ENCODE results near the gene CLSTN2.

CLSTN2 gene

GRCh38 chr3:140470211-140470610, 535.2 kb downstream of the CLSTN2 start:
- CTCF ChIA-PET = no interaction called here

GRCh38 chr3:140470962-140471361, 536.0 kb downstream of the CLSTN2 start:
- CTCF ChIA-PET = no interaction called here
- TF ChIP-seq ZNF501 (tag by site-specific recombination; IDR thresholded peaks at IDR 0.05) = no peak
- TF ChIP-seq ZSCAN23 (tag by site-specific recombination; IDR thresholded peaks at IDR 0.05) = no peak
- no peak for TF ChIP-seq WT1 (tag by site-specific recombination; IDR thresholded peaks at IDR 0.05)
- no peak for TF ChIP-seq ZNF433 (tag by site-specific recombination; IDR thresholded peaks at IDR 0.05; ENCODE audit: low read depth)
- TF ChIP-seq ZSCAN5A (tag by site-specific recombination; IDR thresholded peaks at IDR 0.05) = no peak
- no peak for TF ChIP-seq ZNF623 (tag by site-specific recombination; IDR thresholded peaks at IDR 0.05)
- TF ChIP-seq SP7 (tag by site-specific recombination; IDR thresholded peaks at IDR 0.05) = no peak
- TF ChIP-seq, protein P1, sequence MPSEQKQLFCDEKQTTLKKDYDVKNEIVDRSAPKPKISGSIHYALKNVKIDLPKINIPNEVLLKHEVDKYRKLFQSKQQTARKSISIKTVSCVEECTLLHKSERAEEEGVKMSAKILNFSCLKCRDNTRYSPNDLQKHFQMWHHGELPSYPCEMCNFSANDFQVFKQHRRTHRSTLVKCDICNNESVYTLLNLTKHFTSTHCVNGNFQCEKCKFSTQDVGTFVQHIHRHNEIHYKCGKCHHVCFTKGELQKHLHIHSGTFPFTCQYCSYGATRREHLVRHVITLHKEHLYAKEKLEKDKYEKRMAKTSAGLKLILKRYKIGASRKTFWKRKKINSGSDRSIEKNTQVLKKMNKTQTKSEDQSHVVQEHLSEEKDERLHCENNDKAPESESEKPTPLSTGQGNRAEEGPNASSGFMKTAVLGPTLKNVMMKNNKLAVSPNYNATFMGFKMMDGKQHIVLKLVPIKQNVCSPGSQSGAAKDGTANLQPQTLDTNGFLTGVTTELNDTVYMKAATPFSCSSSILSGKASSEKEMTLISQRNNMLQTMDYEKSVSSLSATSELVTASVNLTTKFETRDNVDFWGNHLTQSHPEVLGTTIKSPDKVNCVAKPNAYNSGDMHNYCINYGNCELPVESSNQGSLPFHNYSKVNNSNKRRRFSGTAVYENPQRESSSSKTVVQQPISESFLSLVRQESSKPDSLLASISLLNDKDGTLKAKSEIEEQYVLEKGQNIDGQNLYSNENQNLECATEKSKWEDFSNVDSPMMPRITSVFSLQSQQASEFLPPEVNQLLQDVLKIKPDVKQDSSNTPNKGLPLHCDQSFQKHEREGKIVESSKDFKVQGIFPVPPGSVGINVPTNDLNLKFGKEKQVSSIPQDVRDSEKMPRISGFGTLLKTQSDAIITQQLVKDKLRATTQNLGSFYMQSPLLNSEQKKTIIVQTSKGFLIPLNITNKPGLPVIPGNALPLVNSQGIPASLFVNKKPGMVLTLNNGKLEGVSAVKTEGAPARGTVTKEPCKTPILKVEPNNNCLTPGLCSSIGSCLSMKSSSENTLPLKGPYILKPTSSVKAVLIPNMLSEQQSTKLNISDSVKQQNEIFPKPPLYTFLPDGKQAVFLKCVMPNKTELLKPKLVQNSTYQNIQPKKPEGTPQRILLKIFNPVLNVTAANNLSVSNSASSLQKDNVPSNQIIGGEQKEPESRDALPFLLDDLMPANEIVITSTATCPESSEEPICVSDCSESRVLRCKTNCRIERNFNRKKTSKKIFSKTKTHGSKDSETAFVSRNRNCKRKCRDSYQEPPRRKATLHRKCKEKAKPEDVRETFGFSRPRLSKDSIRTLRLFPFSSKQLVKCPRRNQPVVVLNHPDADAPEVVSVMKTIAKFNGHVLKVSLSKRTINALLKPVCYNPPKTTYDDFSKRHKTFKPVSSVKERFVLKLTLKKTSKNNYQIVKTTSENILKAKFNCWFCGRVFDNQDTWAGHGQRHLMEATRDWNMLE (tag by site-specific recombination; conservative IDR thresholded peaks at IDR 0.05; ENCODE audit: low read depth) = no peak
- TF ChIP-seq EGR2 (tag by site-specific recombination; IDR thresholded peaks at IDR 0.05; ENCODE audit: low read depth) = no peak

More at GRCh38 chr3:140470211-140470610, 535.2 kb downstream of the CLSTN2 start:
- H3K4me3 ChIP-seq (ENCODE audit: low read depth, low read length) = no peak overlapping the region
- H3K9me3 ChIP-seq (ENCODE audit: control insufficient read depth, insufficient read depth, low read depth, low read length) = no peaks in the 10 kb centered on the region
- POLR2A ChIA-PET = no interaction called here
- H3K4me1 ChIP-seq (ENCODE audit: control insufficient read depth, insufficient read depth, low read length) = 0 out of 2 replicates have a peak, but pooled peaks cover 2% of the 10 kb centered on the region
- H3K36me3 ChIP-seq (ENCODE audit: control insufficient read depth in 2 of 2, insufficient read depth in 1 of 2, low read length in 2 of 2) = no peaks in the 10 kb centered on the region
- H3K27ac ChIP-seq (ENCODE audit: extremely low read depth, low read depth, low read length) = no peak overlapping the region
- TF ChIP-seq PBX3 (CRISPR knock-in tag; IDR thresholded peaks at IDR 0.05) (no peak), ZBTB8A (tag by site-specific recombination; IDR thresholded peaks at IDR 0.05) (no peak), ZNF701 (tag by site-specific recombination; IDR thresholded peaks at IDR 0.05) (no peak), ZNF843 (tag by site-specific recombination; IDR thresholded peaks at IDR 0.05) (no peak), ZNF777 (tag by site-specific recombination; IDR thresholded peaks at IDR 0.05; ENCODE audit: borderline replicate concordance) (no peak), ZNF488 (tag by site-specific recombination; IDR thresholded peaks at IDR 0.05) (no peak), ZNF223 (tag by site-specific recombination; IDR thresholded peaks at IDR 0.05) (no peak), ZNF16 (tag by site-specific recombination; IDR thresholded peaks at IDR 0.05; ENCODE audit: low read depth) (no peak), ZNF571 (tag by site-specific recombination; IDR thresholded peaks at IDR 0.05) (no peak), ZNF391 (tag by site-specific recombination; IDR thresholded peaks at IDR 0.05; ENCODE audit: borderline replicate concordance, low read depth) (no peak), ZSCAN30 (tag by site-specific recombination; IDR thresholded peaks at IDR 0.05) (no peak), ZNF473 (tag by site-specific recombination; IDR thresholded peaks at IDR 0.05) (no peak), ZNF394 (tag by site-specific recombination; IDR thresholded peaks at IDR 0.05; ENCODE audit: borderline replicate concordance) (no peak), GLIS1 (tag by site-specific recombination; IDR thresholded peaks at IDR 0.05) (no peak), ZNF266 (tag by site-specific recombination; IDR thresholded peaks at IDR 0.05; ENCODE audit: low read depth) (no peak)
- TF ChIP-seq, protein P2, sequence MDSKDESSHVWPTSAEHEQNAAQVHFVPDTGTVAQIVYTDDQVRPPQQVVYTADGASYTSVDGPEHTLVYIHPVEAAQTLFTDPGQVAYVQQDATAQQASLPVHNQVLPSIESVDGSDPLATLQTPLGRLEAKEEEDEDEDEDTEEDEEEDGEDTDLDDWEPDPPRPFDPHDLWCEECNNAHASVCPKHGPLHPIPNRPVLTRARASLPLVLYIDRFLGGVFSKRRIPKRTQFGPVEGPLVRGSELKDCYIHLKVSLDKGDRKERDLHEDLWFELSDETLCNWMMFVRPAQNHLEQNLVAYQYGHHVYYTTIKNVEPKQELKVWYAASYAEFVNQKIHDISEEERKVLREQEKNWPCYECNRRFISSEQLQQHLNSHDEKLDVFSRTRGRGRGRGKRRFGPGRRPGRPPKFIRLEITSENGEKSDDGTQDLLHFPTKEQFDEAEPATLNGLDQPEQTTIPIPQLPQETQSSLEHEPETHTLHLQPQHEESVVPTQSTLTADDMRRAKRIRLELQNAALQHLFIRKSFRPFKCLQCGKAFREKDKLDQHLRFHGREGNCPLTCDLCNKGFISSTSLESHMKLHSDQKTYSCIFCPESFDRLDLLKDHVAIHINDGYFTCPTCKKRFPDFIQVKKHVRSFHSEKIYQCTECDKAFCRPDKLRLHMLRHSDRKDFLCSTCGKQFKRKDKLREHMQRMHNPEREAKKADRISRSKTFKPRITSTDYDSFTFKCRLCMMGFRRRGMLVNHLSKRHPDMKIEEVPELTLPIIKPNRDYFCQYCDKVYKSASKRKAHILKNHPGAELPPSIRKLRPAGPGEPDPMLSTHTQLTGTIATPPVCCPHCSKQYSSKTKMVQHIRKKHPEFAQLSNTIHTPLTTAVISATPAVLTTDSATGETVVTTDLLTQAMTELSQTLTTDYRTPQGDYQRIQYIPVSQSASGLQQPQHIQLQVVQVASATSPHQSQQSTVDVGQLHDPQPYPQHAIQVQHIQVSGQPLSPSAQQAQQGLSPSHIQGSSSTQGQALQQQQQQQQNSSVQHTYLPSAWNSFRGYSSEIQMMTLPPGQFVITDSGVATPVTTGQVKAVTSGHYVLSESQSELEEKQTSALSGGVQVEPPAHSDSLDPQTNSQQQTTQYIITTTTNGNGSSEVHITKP (tag by site-specific recombination; IDR thresholded peaks at IDR 0.05) = no peak
- TF ChIP-seq, protein P3, sequence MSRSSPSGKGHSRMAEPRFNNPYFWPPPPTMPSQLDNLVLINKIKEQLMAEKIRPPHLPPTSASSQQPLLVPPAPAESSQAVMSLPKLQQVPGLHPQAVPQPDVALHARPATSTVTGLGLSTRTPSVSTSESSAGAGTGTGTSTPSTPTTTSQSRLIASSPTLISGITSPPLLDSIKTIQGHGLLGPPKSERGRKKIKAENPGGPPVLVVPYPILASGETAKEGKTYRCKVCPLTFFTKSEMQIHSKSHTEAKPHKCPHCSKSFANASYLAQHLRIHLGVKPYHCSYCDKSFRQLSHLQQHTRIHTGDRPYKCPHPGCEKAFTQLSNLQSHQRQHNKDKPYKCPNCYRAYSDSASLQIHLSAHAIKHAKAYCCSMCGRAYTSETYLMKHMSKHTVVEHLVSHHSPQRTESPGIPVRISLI (tag by site-specific recombination; IDR thresholded peaks at IDR 0.05) = no peak

More at GRCh38 chr3:140470962-140471361, 536.0 kb downstream of the CLSTN2 start:
- H3K36me3 ChIP-seq (ENCODE audit: control insufficient read depth in 2 of 2, insufficient read depth in 1 of 2, low read length in 2 of 2) = no peaks in the 10 kb centered on the region
- H3K9me3 ChIP-seq (ENCODE audit: control insufficient read depth, insufficient read depth, low read depth, low read length) = no peaks in the 10 kb centered on the region
- no peak overlapping the region for H3K4me3 ChIP-seq (ENCODE audit: low read depth, low read length)
- POLR2A ChIA-PET = no interaction called here
- no peak overlapping the region for H3K27ac ChIP-seq (ENCODE audit: extremely low read depth, low read depth, low read length)
- 0 out of 2 replicates have a peak, but pooled peaks cover 2% of the 10 kb centered on the region for H3K4me1 ChIP-seq (ENCODE audit: control insufficient read depth, insufficient read depth, low read length)

Measured in HEK293 (cell line).